ENCODE measurements around the gene GLRX5.

DNA sequence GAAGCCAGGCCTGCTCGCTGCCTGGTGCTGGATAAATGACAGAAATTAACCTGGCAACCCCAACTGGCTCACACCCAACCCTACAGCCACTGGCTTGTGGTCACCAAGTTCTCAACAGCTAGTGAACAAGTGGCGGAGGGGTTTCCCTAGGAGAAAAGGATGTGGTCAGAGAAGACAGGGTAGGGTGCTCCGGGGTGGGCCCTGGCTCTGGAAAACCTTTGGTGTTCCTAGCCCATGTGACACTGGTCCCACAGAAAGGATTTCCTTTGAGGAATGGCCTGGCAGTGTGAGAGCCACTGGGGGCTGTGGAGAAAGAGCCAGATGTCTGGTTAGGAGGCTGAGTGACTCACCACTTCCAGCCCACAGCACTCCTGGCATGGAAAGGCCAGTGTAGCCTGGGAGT lies 27.1 kb upstream of the GLRX5 start:
- TF ChIP-seq TARDBP (IDR thresholded peaks at IDR 0.05) (no peak), FOXM1 (IDR thresholded peaks at IDR 0.05; ENCODE audit: borderline replicate concordance) (no peak), L3MBTL2 (conservative IDR thresholded peaks at IDR 0.05) (no peak), NFRKB (IDR thresholded peaks at IDR 0.05) (no peak), BHLHE40 (IDR thresholded peaks at IDR 0.05; ENCODE audit: borderline replicate concordance) (no peak), FOXA1 (IDR thresholded peaks at IDR 0.05) (no peak), FOXK2 (IDR thresholded peaks at IDR 0.05) (no peak), SP1 (IDR thresholded peaks at IDR 0.05) (no peak), ZNF384 (IDR thresholded peaks at IDR 0.05) (no peak), SUZ12 (IDR thresholded peaks at IDR 0.05) (no peak), HDGF (IDR thresholded peaks at IDR 0.05; ENCODE audit: borderline replicate concordance) (no peak)
- TF ChIP-seq, protein P1, sequence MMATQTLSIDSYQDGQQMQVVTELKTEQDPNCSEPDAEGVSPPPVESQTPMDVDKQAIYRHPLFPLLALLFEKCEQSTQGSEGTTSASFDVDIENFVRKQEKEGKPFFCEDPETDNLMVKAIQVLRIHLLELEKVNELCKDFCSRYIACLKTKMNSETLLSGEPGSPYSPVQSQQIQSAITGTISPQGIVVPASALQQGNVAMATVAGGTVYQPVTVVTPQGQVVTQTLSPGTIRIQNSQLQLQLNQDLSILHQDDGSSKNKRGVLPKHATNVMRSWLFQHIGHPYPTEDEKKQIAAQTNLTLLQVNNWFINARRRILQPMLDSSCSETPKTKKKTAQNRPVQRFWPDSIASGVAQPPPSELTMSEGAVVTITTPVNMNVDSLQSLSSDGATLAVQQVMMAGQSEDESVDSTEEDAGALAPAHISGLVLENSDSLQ (IDR thresholded peaks at IDR 0.05): no peak
